ENCODE measurements around the gene RABGGTB.
A peak's percentile ranks its signal among the peaks of the same experiment; 100 is the strongest.
"Not testable (repeated sequence)": the region's sequence is repeated elsewhere in the genome, so short reads cannot be mapped to it uniquely, and the experiment has no call there.

RABGGTB gene

DNA sequence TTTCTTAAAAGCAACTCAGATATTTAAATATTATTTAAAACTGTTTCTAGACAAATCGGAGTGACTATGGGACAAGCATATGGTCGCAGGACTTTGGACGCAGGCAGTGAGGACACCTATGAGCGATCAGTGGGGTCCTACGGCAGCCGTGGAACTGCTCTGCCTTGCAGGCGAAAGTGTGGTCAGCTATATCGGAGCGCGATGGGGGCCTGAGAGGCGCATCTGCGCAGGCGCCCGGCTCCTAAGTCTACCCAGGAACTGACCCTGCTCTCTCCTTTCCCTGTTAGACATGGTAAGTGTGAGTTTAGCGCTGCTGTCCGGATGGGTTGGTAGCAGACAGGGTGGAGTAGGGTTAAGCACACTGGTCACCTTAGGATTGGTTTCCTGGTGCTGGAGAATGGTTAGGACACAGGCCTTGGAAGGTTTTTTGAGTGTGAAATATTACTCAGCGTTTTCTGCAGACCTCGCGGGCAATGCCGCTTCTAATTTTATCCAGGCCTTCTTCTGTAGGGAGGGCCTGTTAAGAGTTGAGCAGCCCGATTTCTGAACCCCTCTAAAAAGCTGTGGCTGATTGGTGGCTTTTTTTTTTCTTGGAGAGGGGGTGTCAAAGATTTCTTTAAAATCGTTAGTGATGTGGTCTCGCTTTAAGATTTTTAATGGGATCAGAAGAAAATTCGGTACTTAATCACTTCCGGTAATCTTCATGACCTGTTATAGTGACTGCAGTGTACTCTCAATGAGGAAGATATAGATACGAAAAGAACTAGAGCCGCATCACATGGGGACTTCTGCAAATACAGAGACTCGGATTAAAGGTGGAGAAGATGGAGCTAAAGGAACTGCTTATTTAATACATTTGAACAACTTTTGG is at the start of gene RABGGTB:
Gene RABGGTB (plus strand): TSS at position 274 of the 871 bp plus-strand sequence. CDS start 16 bp downstream, at position 290.
- no peak for TF ChIP-seq GATA1 (IDR thresholded peaks at IDR 0.05; ENCODE audit: low read depth, low read length)
- TF ChIP-seq POLR2A (IDR thresholded peaks at IDR 0.05; ENCODE audit: low read length), result peak; percentile 99
- peak; percentile 98 for DNase-seq

DNA sequence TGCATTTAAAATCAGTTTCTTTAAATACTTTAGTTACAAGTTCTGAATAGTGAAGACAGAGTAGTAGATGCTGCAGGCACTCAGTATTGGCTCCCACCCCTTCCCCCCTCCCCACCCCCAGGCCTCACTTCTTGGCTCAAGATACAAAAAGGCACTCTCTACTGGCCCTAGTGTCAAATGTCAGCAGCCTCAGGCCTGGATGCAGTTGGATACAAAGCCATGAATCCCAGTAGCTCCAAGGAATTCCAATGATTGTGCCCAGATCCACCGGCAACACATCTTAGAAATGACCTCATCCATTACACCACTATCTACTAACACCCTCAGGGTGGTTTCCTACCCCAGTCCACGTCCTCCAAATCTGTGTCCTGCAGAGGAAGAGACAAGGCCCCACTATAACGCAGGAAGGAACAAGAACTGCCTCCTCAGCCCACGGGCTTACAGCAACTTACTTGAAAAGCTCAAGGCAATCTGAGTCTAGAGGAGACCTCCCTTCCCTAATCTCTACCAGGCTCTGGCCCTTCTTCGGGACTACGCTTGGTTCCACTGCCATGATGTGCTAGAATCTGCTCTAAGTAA is 43.9 kb upstream of the RABGGTB start:
- TF ChIP-seq POLR2A (IDR thresholded peaks at IDR 0.05; ENCODE audit: low read length) (no peak), GATA1 (IDR thresholded peaks at IDR 0.05; ENCODE audit: low read depth, low read length) (no peak)

DNA sequence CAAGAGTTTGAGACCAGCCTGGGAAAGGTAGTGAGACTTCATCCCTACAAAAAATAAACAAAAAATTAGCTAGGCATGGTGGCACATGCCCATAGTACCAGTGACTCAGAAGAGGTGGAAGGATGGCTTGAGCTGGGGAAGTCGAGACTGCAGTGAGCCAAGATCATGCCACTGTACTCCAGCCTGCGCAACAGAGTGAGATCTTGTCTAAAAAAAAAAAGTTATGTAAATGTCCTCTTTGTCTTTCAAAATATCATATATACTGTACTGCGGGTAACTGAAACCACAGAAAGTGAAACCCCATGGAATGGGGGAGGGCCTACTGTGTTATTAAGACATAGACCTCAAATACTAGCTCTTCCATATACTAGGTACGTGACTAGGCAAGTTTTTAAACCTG is 40.8 kb upstream of the RABGGTB start:
- TF ChIP-seq GATA1 (IDR thresholded peaks at IDR 0.05; ENCODE audit: low read depth, low read length) (no peak), POLR2A (IDR thresholded peaks at IDR 0.05; ENCODE audit: low read length) (no peak)
- no peak for DNase-seq

More for the DNA sequence above, 43.9 kb upstream of the RABGGTB start:
- no peak for DNase-seq

DNA sequence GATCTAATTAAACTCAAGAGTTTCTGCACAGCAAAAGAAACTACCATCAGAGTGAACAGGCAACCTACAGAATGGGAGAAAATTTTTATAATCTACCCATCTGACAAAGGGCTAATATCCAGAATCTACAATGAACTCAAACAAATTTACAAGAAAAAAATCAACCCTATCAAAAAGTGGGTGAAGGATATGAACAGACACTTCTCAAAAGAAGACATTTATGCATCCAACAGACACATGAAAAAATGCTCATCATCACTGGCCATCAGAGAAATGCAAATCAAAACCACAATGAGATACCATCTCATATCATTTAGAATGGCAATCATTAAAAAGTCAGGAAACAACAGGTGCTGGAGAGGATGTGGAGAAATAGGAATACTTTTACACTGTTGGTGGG is 28.8 kb upstream of the RABGGTB start:
- not testable (repeated sequence) for DNase-seq

DNA sequence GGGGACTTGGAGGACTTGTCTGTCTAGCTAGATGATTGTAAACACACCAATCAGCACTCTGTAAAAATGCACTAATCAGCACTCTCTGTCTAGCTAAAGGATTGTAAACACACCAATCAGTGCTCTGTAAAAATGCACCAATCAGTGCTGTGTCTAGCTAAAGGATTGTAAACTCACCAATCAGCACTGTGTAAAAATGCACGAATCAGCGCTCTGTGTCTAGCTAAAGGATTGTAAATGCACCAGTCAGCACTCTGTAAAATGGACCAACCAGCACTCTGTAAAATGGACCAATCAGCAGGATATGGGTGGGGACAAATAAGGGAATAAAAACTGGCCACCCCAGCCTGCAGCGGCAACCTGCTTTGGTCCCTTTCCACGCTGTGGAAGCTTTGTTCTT is 27.5 kb upstream of the RABGGTB start:
- DNase-seq, result not testable (repeated sequence)

DNA sequence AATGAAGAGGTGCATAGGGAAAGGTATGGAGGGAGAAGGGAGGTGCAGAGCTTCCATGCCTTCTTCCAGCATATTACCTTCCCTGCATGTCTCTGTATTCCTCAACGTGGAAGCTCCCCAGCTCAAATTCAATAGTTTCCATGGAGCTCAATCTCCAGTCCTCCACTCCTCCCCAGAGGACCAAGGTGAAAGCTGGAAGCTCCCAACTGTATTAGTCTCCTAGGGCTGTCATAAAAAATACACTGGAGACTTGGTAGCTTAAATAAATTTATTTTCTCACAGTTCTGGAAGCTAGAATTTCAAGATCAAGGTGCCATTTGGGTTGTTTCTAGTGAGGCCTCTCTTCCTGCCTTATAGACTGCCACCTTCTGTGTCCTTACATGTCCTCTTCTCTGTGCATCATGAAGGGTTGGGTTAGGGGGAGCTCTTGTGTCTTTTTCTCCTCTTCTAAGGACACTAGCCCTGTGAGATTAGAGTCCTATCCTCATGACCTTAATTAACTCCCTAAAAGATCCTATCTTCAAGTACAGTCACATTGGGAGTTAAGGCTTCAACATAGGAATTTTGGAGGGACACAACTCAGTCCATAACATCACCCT is 21.9 kb upstream of the RABGGTB start:
- DNase-seq, result peak; percentile 4 to 6
- TF ChIP-seq POLR2A (IDR thresholded peaks at IDR 0.05; ENCODE audit: low read length) (no peak), GATA1 (IDR thresholded peaks at IDR 0.05; ENCODE audit: low read depth, low read length) (no peak)

DNA sequence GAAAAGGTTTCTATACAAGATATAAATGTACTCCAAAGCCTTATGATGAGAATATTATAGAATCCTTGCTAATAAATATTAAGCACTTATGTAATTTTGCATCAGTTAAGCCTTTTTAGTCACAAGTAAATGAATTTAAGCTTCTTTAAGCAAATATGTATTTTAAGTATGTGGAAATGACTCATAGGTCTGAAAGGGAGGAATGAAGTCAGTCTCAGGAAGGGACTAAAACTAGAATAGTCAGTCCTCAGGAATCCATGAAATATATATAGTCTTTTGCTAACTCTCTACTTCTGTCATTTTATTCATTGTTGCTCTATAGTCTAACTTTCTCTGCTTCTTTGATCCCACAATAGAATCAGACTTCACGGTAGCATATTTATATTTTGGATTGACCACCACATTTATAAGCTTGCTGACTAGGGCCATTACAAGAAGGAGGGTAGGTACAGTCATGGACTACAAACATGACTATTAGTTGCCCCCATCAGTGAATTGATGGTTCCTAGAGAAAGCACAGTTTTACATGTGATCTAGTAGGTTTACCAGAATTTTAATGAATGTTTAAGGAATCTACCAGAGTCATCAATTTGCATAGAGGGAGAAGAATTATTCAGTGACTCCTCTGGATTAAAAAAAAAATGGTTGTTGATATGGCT is 20.2 kb upstream of the RABGGTB start:
- TF ChIP-seq GATA1 (IDR thresholded peaks at IDR 0.05; ENCODE audit: low read depth, low read length) (no peak), POLR2A (IDR thresholded peaks at IDR 0.05; ENCODE audit: low read length) (no peak)

DNA sequence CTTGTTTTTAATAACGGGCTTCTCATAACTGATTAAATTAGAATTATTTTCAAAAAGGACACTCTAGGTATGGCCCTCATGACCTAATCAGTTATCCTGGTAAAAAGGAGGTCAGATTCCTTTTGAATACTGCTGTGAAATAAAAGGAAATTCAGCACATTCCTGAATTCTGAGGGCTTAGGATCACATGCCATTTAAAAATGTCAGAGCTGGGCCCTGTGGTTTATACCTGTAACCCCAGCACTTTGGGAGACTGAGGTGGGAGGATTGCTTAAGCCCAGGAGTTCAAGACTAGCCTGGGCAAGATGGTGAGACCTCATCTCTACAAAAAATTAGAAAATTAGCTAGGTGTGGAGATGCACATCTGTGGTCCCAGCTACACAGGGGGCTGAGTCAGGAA is 18.0 kb upstream of the RABGGTB start:
- no peak for DNase-seq
- TF ChIP-seq POLR2A (IDR thresholded peaks at IDR 0.05; ENCODE audit: low read length), result no peak
- TF ChIP-seq GATA1 (IDR thresholded peaks at IDR 0.05; ENCODE audit: low read depth, low read length), result no peak

More for the DNA sequence above, 20.2 kb upstream of the RABGGTB start:
- no peak for DNase-seq

DNA sequence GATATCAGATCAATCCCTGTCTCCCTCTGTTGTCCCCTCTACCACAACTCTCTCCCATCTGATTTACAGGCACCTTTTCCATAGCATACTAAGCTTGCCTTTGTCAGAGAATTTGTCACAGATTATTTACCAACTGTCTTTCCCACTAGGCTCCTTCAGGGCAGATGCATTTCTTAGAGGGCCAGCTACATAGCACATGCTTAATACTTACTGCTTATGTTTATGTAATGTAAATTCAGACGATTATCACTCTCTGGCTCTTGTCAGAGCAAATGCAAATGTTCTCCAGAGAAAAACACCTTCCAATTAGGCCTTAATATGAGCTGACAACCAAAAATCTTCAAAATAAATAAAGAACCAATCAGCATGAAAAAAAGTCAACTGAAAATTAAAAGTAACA is 15.3 kb upstream of the RABGGTB start:
- TF ChIP-seq GATA1 (IDR thresholded peaks at IDR 0.05; ENCODE audit: low read depth, low read length), result no peak
- TF ChIP-seq POLR2A (IDR thresholded peaks at IDR 0.05; ENCODE audit: low read length), result no peak
- DNase-seq, result no peak

DNA sequence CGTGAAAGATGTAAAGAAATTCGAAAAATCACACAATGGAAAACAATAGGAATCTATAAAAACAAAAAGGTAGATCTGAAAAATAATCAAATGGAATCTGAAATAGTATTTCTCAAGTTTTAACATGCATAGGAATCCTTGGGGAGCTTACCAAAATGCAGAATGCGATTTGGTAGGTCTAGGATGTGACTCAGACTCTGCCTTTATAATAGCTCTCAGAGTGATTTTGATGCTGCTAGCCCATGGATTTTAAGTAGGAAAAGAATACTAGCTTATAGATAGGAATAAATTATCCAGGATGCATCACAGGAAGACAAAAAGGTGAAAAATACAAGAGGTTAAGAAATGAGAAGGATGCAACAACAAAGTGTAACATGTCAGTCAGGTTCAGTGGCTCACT is 14.1 kb upstream of the RABGGTB start:
- TF ChIP-seq POLR2A (IDR thresholded peaks at IDR 0.05; ENCODE audit: low read length), result no peak
- TF ChIP-seq GATA1 (IDR thresholded peaks at IDR 0.05; ENCODE audit: low read depth, low read length), result no peak
- no peak for DNase-seq

DNA sequence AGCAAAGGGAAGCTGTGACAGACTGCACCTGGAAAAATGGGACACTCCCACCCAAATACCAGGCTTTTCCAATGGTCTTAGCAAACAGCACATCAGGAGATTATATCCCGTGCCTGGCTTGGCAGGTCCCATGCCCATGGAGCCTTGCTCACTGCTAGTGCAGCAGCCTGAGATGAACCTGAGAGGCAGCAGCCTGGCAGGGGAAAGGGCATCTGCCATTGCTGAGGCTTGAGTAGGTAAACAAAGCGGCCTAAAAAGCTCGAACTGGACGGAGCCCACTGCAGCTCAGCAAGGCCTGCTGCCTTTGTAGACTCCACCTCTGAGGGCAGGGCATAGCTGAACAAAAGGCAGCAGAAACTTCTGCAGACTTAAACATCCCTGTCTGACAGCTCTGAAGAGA is 8.2 kb upstream of the RABGGTB start:
- not testable (repeated sequence) for DNase-seq

DNA sequence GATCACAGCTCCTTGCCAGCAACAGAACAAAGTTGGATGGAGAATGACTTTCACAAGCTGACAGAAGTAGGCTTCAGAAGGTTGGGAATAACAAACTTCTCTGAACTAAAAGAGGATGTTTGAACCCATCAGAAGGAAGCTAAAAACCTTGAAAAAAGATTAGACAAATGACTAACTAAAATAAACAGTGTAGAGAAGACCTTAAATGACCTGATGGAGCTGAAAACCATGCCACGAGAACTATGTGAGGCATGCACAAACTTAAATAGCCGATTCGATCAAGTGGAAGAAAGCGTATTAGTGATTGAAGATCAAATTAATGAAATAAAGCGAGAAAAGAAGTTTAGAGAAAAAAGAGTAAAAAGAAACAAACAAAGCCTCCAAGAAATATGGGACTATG is 7.4 kb upstream of the RABGGTB start:
- not testable (repeated sequence) for DNase-seq

DNA sequence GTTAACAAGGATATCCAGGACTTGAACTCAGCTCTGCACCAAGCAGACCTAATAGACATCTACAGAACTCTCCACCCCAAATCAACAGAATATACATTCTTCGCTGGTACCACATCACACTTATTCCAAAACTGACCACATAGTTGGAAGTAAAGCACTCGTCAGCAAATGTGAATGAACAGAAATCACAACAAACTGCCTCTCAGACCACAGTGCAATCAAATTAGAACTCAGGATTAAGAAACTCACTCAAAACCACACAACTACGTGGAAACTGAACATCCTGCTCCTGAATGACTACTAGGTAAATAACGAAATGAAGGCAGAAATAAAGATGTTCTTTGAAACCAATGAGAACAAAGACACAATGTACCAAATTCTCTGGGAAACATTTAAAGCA is 5.9 kb upstream of the RABGGTB start:
- not testable (repeated sequence) for DNase-seq

DNA sequence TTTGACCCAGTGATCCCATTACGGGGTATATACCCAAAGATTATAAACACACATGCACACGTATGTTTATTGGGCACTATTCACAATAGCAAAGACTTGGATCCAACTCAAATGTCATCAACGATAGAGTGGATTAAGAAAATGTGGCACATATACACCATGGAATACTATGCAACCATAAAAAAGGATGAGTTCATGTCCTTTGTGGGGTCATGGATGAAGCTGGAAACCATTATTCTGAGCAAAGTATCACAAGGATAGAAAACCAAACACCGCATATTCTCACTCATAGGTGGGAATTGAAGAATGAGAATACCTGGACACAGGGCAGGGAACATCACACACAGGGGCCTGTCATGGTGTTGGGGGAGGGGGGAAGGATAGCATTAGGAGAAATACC is 2.1 kb upstream of the RABGGTB start:
- DNase-seq, result not testable (repeated sequence)

Data from erythroblast (primary cell).